SK-N-SH treated with all-trans-retinoic acid at 6 μM for 48 hours (cell line): Measurements from ENCODE around the gene HS6ST2.

Source experiments
- ATAC-seq: fragments of 200-7000 bp; cut with Tn5 transposase; 3 replicates; pipeline ENCODE4 v1.9.1; 2020; ENCODE audit warnings: mild to moderate bottlenecking, moderate library complexity
- CREB5 ChIP-seq: fragments of 250-450 bp; sonication (Bioruptor Pico); IDR thresholded peaks from 2 replicates; pipeline ENCODE4 v1.5.1; 2020; ENCODE audit warnings: low read depth, mild to moderate bottlenecking, moderate library complexity
- CSDC2 ChIP-seq: fragments of 250-450 bp; sonication (Bioruptor Pico); IDR thresholded peaks from 2 replicates; pipeline ENCODE4 v1.5.0; 2020; ENCODE audit warnings: mild to moderate bottlenecking, moderate library complexity
- CSRNP3 ChIP-seq: fragments of 250-450 bp; sonication (Bioruptor Pico); IDR thresholded peaks from 2 replicates; pipeline ENCODE4 v1.5.1; 2021; ENCODE audit warnings: mild to moderate bottlenecking, moderate library complexity
- ESRRG ChIP-seq: fragments of 250-450 bp; sonication (Bioruptor Pico); IDR thresholded peaks from 2 replicates; pipeline ENCODE4 v1.6.1; 2021; ENCODE audit warnings: mild to moderate bottlenecking
- GLIS3 ChIP-seq: fragments of 250-450 bp; sonication (Bioruptor Pico); IDR thresholded peaks from 2 replicates; pipeline ENCODE4 v1.5.0; 2020; ENCODE audit warnings: mild to moderate bottlenecking, moderate library complexity
- ISL1 ChIP-seq: fragments of 250-450 bp; sonication (Bioruptor Pico); IDR thresholded peaks from 2 replicates; pipeline ENCODE4 v2.1.2; 2022; ENCODE audit warnings: mild to moderate bottlenecking, moderate library complexity
- OSR1 ChIP-seq: fragments of 250-450 bp; sonication (Bioruptor Pico); IDR thresholded peaks from 2 replicates; pipeline ENCODE4 v1.8.0; 2022; ENCODE audit warnings: moderate library complexity, mild to moderate bottlenecking, inconsistent platforms
- PATZ1 ChIP-seq: fragments of 250-450 bp; sonication (Bioruptor Pico); IDR thresholded peaks from 2 replicates; pipeline ENCODE4 v1.8.0; 2020; ENCODE audit warnings: mild to moderate bottlenecking, moderate library complexity, borderline replicate concordance
- POU6F1 ChIP-seq: fragments of 250-450 bp; sonication (Bioruptor Pico); IDR thresholded peaks from 2 replicates; pipeline ENCODE4 v1.8.0; 2021; ENCODE audit warnings: low read depth, mild to moderate bottlenecking, moderate library complexity, borderline replicate concordance
- RARB ChIP-seq: fragments of 250-450 bp; sonication (Bioruptor Pico); IDR thresholded peaks from 2 replicates; pipeline ENCODE4 v1.8.0; 2021; ENCODE audit warnings: mild to moderate bottlenecking, moderate library complexity
- SNAI2 ChIP-seq: fragments of 250-450 bp; sonication (Bioruptor Pico); IDR thresholded peaks from 2 replicates; pipeline ENCODE4 v1.5.0; 2020; ENCODE audit warnings: mild to moderate bottlenecking, moderate library complexity
- TCF4 ChIP-seq: fragments of 250-450 bp; sonication (Bioruptor Pico); IDR thresholded peaks from 2 replicates; pipeline ENCODE4 v1.8.0; 2021; ENCODE audit warnings: mild to moderate bottlenecking, moderate library complexity, borderline replicate concordance
- TOX ChIP-seq: fragments of 250-450 bp; sonication (Bioruptor Pico); IDR thresholded peaks from 2 replicates; pipeline ENCODE4 v1.8.0; 2021; ENCODE audit warnings: mild to moderate bottlenecking, moderate library complexity, borderline replicate concordance
- TSHZ2 ChIP-seq: fragments of 250-450 bp; sonication (Bioruptor Pico); IDR thresholded peaks from 2 replicates; pipeline ENCODE4 v1.5.0; 2020; ENCODE audit warnings: mild to moderate bottlenecking, moderate library complexity
- ZC3H10 ChIP-seq: fragments of 250-450 bp; sonication (Bioruptor Pico); IDR thresholded peaks from 2 replicates; pipeline ENCODE4 v1.5.1; 2021; ENCODE audit warnings: mild to moderate bottlenecking, moderate library complexity
- ZNF565 ChIP-seq: fragments of 450-650 bp; formaldehyde crosslinking; conservative IDR thresholded peaks from 2 replicates; pipeline ENCODE4 v1.5.0; 2020; ENCODE audit warnings: low read depth, mild to moderate bottlenecking, moderate library complexity
- ZNF70 ChIP-seq: fragments of 450-650 bp; formaldehyde crosslinking; IDR thresholded peaks from 2 replicates; pipeline ENCODE4 v1.5.0; 2020; ENCODE audit warnings: mild to moderate bottlenecking, moderate library complexity
- ZNF8 ChIP-seq: fragments of 450-650 bp; formaldehyde crosslinking; IDR thresholded peaks from 2 replicates; pipeline ENCODE4 v1.5.0; 2020; ENCODE audit warnings: mild to moderate bottlenecking, moderate library complexity

HS6ST2 gene

GRCh38 chrX:132730726-132731125, 227.7 kb downstream of the HS6ST2 start (continued):
- no peak for TF ChIP-seq PATZ1 (CRISPR knock-in tag)

GRCh38 chrX:132730266-132730665, 228.2 kb downstream of the HS6ST2 start:
- no peak for ATAC-seq
- TF ChIP-seq CSDC2 (no peak), OSR1 (CRISPR knock-in tag) (no peak), PATZ1 (CRISPR knock-in tag) (no peak), ISL1 (CRISPR knock-in tag) (no peak), RARB (CRISPR knock-in tag) (no peak), TSHZ2 (CRISPR knock-in tag) (no peak), ZC3H10 (CRISPR knock-in tag) (no peak), ZNF565 (CRISPR knock-in tag) (no peak), TOX (CRISPR knock-in tag) (no peak), ZNF8 (CRISPR knock-in tag) (no peak), CREB5 (CRISPR knock-in tag) (no peak), SNAI2 (CRISPR knock-in tag) (no peak)

- ATAC-seq, result no peak
- TF ChIP-seq ISL1 (CRISPR knock-in tag), result no peak
- no peak for TF ChIP-seq ZNF70 (CRISPR knock-in tag)
- no peak for TF ChIP-seq ESRRG (CRISPR knock-in tag)
- TF ChIP-seq GLIS3 (CRISPR knock-in tag), result no peak
- TF ChIP-seq SNAI2 (CRISPR knock-in tag), result no peak
- TF ChIP-seq POU6F1 (CRISPR knock-in tag), result no peak
- no peak for TF ChIP-seq CSDC2
- no peak for TF ChIP-seq ZC3H10 (CRISPR knock-in tag)
- TF ChIP-seq TOX (CRISPR knock-in tag), result no peak
- no peak for TF ChIP-seq TCF4
- no peak for TF ChIP-seq CSRNP3 (CRISPR knock-in tag)
- no peak for TF ChIP-seq OSR1 (CRISPR knock-in tag)
- TF ChIP-seq ZNF565 (CRISPR knock-in tag), result no peak
- TF ChIP-seq, all 23 proteins: peak for 0
These were observed 230.1 kb downstream of the HS6ST2 start for GRCh38 chrX:132728296-132728695.
